ENCODE measurements around the gene EIF4E1B.

- TF ChIP-seq POLR2AphosphoS5 (IDR thresholded peaks at IDR 0.05; ENCODE audit: low read depth, low read length) (no peak), POLR2A (IDR thresholded peaks at IDR 0.05; ENCODE audit: low read depth, low read length) (no peak)
These were observed 2.9 kb upstream of the EIF4E1B start for GRCh38 chr5:176627582-176627981.

Data from GM12892 (cell line).